ENCODE measurements around the gene KLHDC7A. TPM values are rescaled to one million over a fixed set of nuclear protein-coding genes. Genes with fewer than 3 reads are reported as not detected.

KLHDC7A gene
- total RNA-seq, 1 donor from 2014 or later: under 0.01 TPM

Small RNA genes lying within 50 kb of the gene (small RNA-seq; reads per million reads assigned to genes)
- gene DYNLL1P3: not detected

Other genes with a start within 250 kb of the KLHDC7A start
- under 0.01 TPM for gene PAX7, start 149.9 kb downstream of the KLHDC7A start, total RNA-seq